Measurements from ENCODE around the gene AFG3L2. TPM values are rescaled to one million over a fixed set of nuclear protein-coding genes. Genes with fewer than 3 reads are reported as not detected.
"Not testable (repeated sequence)": the region's sequence is repeated elsewhere in the genome, so short reads cannot be mapped to it uniquely, and the experiment has no call there.

Gene AFG3L2
- total and polyA plus RNA-seq, 9 of the 15 experiments (the other 6 are each of a cell fraction or from before 2014, with no cell fraction given): 24.1 to 109 (median 84.0) TPM

- H3K36me3 ChIP-seq (ENCODE audit: control insufficient read depth, insufficient read depth, low read length); H3K9me3 ChIP-seq (replicated peaks; ENCODE audit: control insufficient read depth, insufficient read depth, low read depth, low read length); H3K9ac ChIP-seq (ENCODE audit: insufficient read depth in 1 of 2, low read depth in 2 of 2, low read length in 2 of 2); CTCF ChIA-PET (ENCODE audit: low intra/inter-chr PET ratio); in situ Hi-C loops (cut with MboI); H3K27me3 ChIP-seq (ENCODE audit: control insufficient read depth in 2 of 2, insufficient read depth in 2 of 2, low read length in 2 of 2); FAIRE-seq; H2AFZ ChIP-seq (ENCODE audit: low read depth, low read length); DNase-seq (ENCODE audit: extremely low read depth in 1 of 4, low spot score in 3 of 4); H3K4me1 ChIP-seq (replicated peaks in 1 of 2; ENCODE audit: control insufficient read depth in 2 of 2, insufficient read depth in 2 of 2, low read length in 2 of 2); H3K27ac ChIP-seq (ENCODE audit: extremely low read depth, low read depth, low read length); H3K4me3 ChIP-seq; H3K9me1 ChIP-seq (ENCODE audit: control insufficient read depth, insufficient read depth, low read length); intact Hi-C loops (cut with micrococcal nuclease); H3K79me2 ChIP-seq (ENCODE audit: control insufficient read depth, insufficient read depth, low read length); ATAC-seq; BruUV-seq (replicated peaks); H3K4me2 ChIP-seq (ENCODE audit: insufficient read depth, low read length); H4K20me1 ChIP-seq (replicated peaks; ENCODE audit: control insufficient read depth, insufficient read depth, low read length); POLR2A ChIA-PET: not testable (repeated sequence)
- 90% methylated on average over 4 of the region's 5 CpGs for WGBS (ENCODE audit: insufficient coverage, low coverage, missing lambda C conversion rate)
- TF ChIP-seq KDM1A (IDR thresholded peaks at IDR 0.05): 0 out of 4 replicates have a peak, but pooled peaks have one; percentile 18 to 30
Observed at GRCh38 chr18:12383759-12384158, 6.7 kb upstream of the AFG3L2 start.

DNA sequence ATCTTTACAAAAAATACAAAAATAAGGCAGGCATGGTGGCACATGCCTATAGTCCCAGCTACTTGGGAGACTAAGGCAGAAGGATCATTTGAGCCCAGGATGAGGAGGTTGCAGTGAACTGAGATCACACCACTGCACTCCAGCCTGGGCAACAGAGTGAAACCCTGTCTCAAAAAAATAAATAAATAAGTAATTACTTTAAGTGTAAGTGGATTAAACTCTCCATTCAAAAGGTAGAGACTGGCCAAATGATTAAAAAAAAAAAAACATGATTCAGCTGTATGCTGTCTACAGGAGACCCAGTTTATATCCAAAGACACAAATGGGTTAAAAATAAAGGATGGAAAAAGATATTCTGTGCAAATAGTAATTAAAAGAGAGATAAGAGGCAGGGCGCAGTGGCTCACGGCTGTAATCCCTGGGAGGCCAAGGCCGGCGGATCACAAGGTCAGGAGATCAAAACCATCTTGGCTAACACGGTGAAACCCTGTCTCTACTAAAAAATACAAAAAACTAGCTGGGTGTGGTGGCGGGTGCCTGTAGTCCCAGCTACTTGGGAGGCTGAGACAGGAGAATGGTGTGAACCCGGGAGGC is 5.3 kb upstream of the AFG3L2 start:
- in situ Hi-C loops (cut with MboI); CTCF ChIA-PET (ENCODE audit: low intra/inter-chr PET ratio): not testable (repeated sequence)

More for the DNA sequence above, 5.3 kb upstream of the AFG3L2 start:
- H3K4me3 ChIP-seq; H3K27ac ChIP-seq (ENCODE audit: extremely low read depth, low read depth, low read length); H3K36me3 ChIP-seq (ENCODE audit: control insufficient read depth, insufficient read depth, low read length); H3K9me1 ChIP-seq (ENCODE audit: control insufficient read depth, insufficient read depth, low read length); ATAC-seq; H2AFZ ChIP-seq (ENCODE audit: low read depth, low read length); H3K4me1 ChIP-seq (replicated peaks in 1 of 2; ENCODE audit: control insufficient read depth in 2 of 2, insufficient read depth in 2 of 2, low read length in 2 of 2); POLR2A ChIA-PET; H3K9ac ChIP-seq (ENCODE audit: insufficient read depth in 1 of 2, low read depth in 2 of 2, low read length in 2 of 2); FAIRE-seq; H3K79me2 ChIP-seq (ENCODE audit: control insufficient read depth, insufficient read depth, low read length); H3K27me3 ChIP-seq (ENCODE audit: control insufficient read depth in 2 of 2, insufficient read depth in 2 of 2, low read length in 2 of 2); H3K9me3 ChIP-seq (replicated peaks; ENCODE audit: control insufficient read depth, insufficient read depth, low read depth, low read length); intact Hi-C loops (cut with micrococcal nuclease); H3K4me2 ChIP-seq (ENCODE audit: insufficient read depth, low read length); BruUV-seq (replicated peaks); H4K20me1 ChIP-seq (replicated peaks; ENCODE audit: control insufficient read depth, insufficient read depth, low read length); DNase-seq (ENCODE audit: extremely low read depth in 1 of 4, low spot score in 3 of 4): not testable (repeated sequence)
- TF ChIP-seq ZNF354B (CRISPR knock-in tag; IDR thresholded peaks at IDR 0.05) (peak; percentile 45; the same call in 1 of the 2 replicates), ZNF507 (tag; conservative IDR thresholded peaks at IDR 0.05) (peak; percentile 94), ZNF316 (IDR thresholded peaks at IDR 0.05) (peak; percentile 33; the same call in 1 of the 2 replicates), ZNF384 (IDR thresholded peaks at IDR 0.05; ENCODE audit: low read depth, low read length) (peak; percentile 32; the same call in 1 of the 2 replicates)
- 40% methylated on average over 7 of the region's 7 CpGs for WGBS (ENCODE audit: insufficient coverage, low coverage, missing lambda C conversion rate)
